G401.6 (cell line): ENCODE results near the gene FRAS1.
"Not testable (repeated sequence)": the region's sequence is repeated elsewhere in the genome, so short reads cannot be mapped to it uniquely, and the experiment has no call there.

Source experiments
- FAIRE-seq: peaks from 2 replicates; lab custom pipeline; 2012; peaks lifted over from hg19 to GRCh38; lab: Jason Lieb, UNC

The FRAS1 gene

GRCh38 chr4:78325271-78326157 is 268.4 kb downstream of the FRAS1 start:
- no peak for FAIRE-seq

- FAIRE-seq, result not testable (repeated sequence)
Observed at GRCh38 chr4:78328591-78328990, 271.5 kb downstream of the FRAS1 start.

- no peak for FAIRE-seq
Observed at GRCh38 chr4:78331186-78331585, 274.1 kb downstream of the FRAS1 start.

- no peak for FAIRE-seq
Observed at GRCh38 chr4:78331965-78332364, 274.8 kb downstream of the FRAS1 start.

- FAIRE-seq, result no peak
Observed at GRCh38 chr4:78332976-78333375, 275.9 kb downstream of the FRAS1 start.

GRCh38 chr4:78336093-78336943 is 279.2 kb downstream of the FRAS1 start:
- no peak for FAIRE-seq

- FAIRE-seq, result no peak
Observed at GRCh38 chr4:78337244-78338020, 280.3 kb downstream of the FRAS1 start.

GRCh38 chr4:78342125-78342524 is 285.0 kb downstream of the FRAS1 start:
- no peak for FAIRE-seq

GRCh38 chr4:78343682-78344081 is 286.6 kb downstream of the FRAS1 start:
- FAIRE-seq, result no peak

GRCh38 chr4:78345237-78345636 is 288.1 kb downstream of the FRAS1 start:
- FAIRE-seq, result no peak

GRCh38 chr4:78346222-78346621 is 289.1 kb downstream of the FRAS1 start:
- no peak for FAIRE-seq

- FAIRE-seq, result no peak
Observed at GRCh38 chr4:78347527-78347926, 290.4 kb downstream of the FRAS1 start.

GRCh38 chr4:78353921-78354320 is 296.8 kb downstream of the FRAS1 start:
- no peak for FAIRE-seq

GRCh38 chr4:78354782-78355181 is 297.7 kb downstream of the FRAS1 start:
- no peak for FAIRE-seq

GRCh38 chr4:78355306-78355705 is 298.2 kb downstream of the FRAS1 start:
- FAIRE-seq, result no peak

GRCh38 chr4:78356251-78356786 is 299.2 kb downstream of the FRAS1 start:
- FAIRE-seq, result no peak

- FAIRE-seq, result no peak
Observed at GRCh38 chr4:78357122-78357521, 300.0 kb downstream of the FRAS1 start.

- FAIRE-seq, result no peak
Observed at GRCh38 chr4:78360466-78360865, 303.3 kb downstream of the FRAS1 start.

GRCh38 chr4:78361621-78362120 is 304.5 kb downstream of the FRAS1 start:
- FAIRE-seq, result no peak

- FAIRE-seq, result no peak
Observed at GRCh38 chr4:78362310-78362709, 305.2 kb downstream of the FRAS1 start.

- no peak for FAIRE-seq
Observed at GRCh38 chr4:78363031-78363570, 306.0 kb downstream of the FRAS1 start.

GRCh38 chr4:78369679-78370078 is 312.6 kb downstream of the FRAS1 start:
- FAIRE-seq, result no peak
